Prostate gland (tissue), 2 donors: ENCODE data around the gene TMA7B. TPM values are rescaled to one million over a fixed set of nuclear protein-coding genes. Genes with fewer than 3 reads are reported as not detected.

Experiments used
- DNase-seq: peaks from one replicate; pipeline ENCODE4 v3.0.0-alpha.2; 2019; ENCODE audit warnings: low spot score
- H3K27ac ChIP-seq, 2 donors: fragments of 200-600 bp; sonication (generic); 2 replicates each; pipeline ENCODE4 v1.5.1; 2017 to 2019
- H3K27me3 ChIP-seq: fragments of 200-600 bp; sonication (generic); replicated peaks from 2 replicates; pipeline ENCODE4 v1.5.1; 2019; ENCODE audit not compliant: insufficient read depth
- H3K36me3 ChIP-seq, 2 donors: fragments of 200-600 bp; sonication (generic); 1 replicate in 1 of 2; 2 replicates in 1 of 2; pipeline versions ENCODE4 v1.5.1 to v1.8.1; 2017 to 2019
- H3K4me1 ChIP-seq: fragments of 200-600 bp; sonication (generic); replicated peaks from 2 replicates; pipeline ENCODE4 v1.5.1; 2019
- H3K4me3 ChIP-seq, 2 donors: fragments of 200-600 bp; sonication (generic); 2 replicates each; pipeline ENCODE4 v1.5.1; 2017 to 2019
- H3K9me3 ChIP-seq: fragments of 200-600 bp; sonication (generic); 2 replicates; pipeline ENCODE4 v1.5.1; 2017
- POLR2A ChIP-seq: fragments of 450-650 bp; IDR thresholded peaks from one replicate; pipeline ENCODE4 v1.6.1; 2016; ENCODE audit warnings: antibody characterized with exemption, mild to moderate bottlenecking
- POLR2AphosphoS5 ChIP-seq: sonication (generic); formaldehyde crosslinking; IDR thresholded peaks from one replicate; pipeline ENCODE4 v1.6.1; 2017; ENCODE audit warnings: antibody characterized with exemption
- WGBS: methylation state at CpG from one replicate; pipeline ENCODE4 v1.1.5; 2018; 5-methylcytosine and 5-hydroxymethylcytosine counted together
- intact Hi-C: fragments of 100-400 bp; cut with DNase I; formaldehyde crosslinking; loops from one replicate; pipeline ENCODE4 v1.14.2; 2022
- total RNA-seq, 2 donors: library from RNA; depleted of rRNA; stranded (reverse); fragments of >200 nt; gene quantifications; one replicate each; pipeline ENCODE4 v1.1.0, GENCODE V29; 2016
- TF ChIP-seq, protein P1 (sequence below), 4 experiments: fragments of 200-600 bp in 2 of 4; fragments of 450-650 bp in 2 of 4; sonication (generic) in 2 of 4; IDR thresholded peaks; 1 replicate in 3 of 4; 2 replicates in 1 of 4; pipeline ENCODE4 v1.5.1; 2016 to 2019; ENCODE audit warnings: antibody characterized with exemption in 4 of 4, mild to moderate bottlenecking in 2 of 4, moderate library complexity in 2 of 4

The TMA7B gene
- total RNA-seq, 2 donors from 2014 or later = not detected

DNA sequence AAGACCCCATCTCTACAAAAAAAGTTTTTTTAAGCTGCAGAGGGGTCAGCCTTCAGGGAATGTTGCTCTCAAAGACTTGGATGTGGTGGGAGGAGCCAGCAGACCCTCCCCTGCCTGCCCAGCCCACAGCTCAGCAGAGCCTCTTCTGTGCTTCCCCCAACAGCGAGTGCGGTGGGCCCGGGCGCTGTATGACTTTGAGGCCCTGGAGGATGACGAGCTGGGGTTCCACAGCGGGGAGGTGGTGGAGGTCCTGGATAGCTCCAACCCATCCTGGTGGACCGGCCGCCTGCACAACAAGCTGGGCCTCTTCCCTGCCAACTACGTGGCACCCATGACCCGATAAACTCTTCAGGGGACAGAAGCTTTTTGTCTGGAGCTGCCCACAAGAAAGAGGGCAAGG is 10.5 kb downstream of the TMA7B start:
- no peak for DNase-seq
- 93% methylated on average over 10 of the region's 10 CpGs for WGBS
- TF ChIP-seq POLR2A (no peak), POLR2AphosphoS5 (no peak)
- Histone ChIP-seq H3K4me1 (peaks cover 18% of the 10 kb centered on the region), H3K27ac (no peak overlapping the region), H3K9me3 (no peaks in the 10 kb centered on the region), H3K27me3 (no peaks in the 10 kb centered on the region), H3K4me3 (no peak overlapping the region), H3K36me3 (no peaks in the 10 kb centered on the region)
- intact Hi-C loops = no loop called here

DNA sequence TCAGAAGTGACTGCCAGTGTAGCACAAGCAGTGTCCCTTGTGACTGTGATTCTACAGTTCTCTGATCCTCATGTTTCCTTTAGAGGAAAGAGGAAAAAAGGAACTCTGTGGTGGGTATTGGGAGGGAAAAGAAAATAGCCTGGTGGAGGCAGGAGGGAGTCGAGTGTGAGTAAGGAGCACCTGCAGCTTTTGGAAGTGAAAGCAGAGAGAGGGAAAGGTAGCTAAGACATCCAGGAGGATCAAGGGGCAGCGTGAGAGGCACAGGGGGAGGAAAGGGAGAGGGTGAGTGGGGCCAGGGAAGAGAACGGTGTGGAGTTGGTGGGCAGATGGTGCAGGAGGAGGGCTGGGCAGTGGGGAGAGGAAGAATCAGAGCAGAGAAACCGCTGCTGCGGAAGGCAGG is 12.4 kb downstream of the TMA7B start:
- H3K27ac ChIP-seq = no peak overlapping the region
- H3K9me3 ChIP-seq = no peaks in the 10 kb centered on the region
- no peak for DNase-seq
- 73% methylated on average over 5 of the region's 5 CpGs for WGBS
- H3K4me3 ChIP-seq = no peak overlapping the region
- peaks cover 11% of the 10 kb centered on the region for H3K4me1 ChIP-seq
- no peak for TF ChIP-seq POLR2AphosphoS5
- TF ChIP-seq, protein P1, sequence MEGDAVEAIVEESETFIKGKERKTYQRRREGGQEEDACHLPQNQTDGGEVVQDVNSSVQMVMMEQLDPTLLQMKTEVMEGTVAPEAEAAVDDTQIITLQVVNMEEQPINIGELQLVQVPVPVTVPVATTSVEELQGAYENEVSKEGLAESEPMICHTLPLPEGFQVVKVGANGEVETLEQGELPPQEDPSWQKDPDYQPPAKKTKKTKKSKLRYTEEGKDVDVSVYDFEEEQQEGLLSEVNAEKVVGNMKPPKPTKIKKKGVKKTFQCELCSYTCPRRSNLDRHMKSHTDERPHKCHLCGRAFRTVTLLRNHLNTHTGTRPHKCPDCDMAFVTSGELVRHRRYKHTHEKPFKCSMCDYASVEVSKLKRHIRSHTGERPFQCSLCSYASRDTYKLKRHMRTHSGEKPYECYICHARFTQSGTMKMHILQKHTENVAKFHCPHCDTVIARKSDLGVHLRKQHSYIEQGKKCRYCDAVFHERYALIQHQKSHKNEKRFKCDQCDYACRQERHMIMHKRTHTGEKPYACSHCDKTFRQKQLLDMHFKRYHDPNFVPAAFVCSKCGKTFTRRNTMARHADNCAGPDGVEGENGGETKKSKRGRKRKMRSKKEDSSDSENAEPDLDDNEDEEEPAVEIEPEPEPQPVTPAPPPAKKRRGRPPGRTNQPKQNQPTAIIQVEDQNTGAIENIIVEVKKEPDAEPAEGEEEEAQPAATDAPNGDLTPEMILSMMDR (IDR thresholded peaks at IDR 0.05) = no peak
- no peak for TF ChIP-seq POLR2A
- intact Hi-C loops = no loop called here
- no peaks in the 10 kb centered on the region for H3K36me3 ChIP-seq
- H3K27me3 ChIP-seq = no peaks in the 10 kb centered on the region

DNA sequence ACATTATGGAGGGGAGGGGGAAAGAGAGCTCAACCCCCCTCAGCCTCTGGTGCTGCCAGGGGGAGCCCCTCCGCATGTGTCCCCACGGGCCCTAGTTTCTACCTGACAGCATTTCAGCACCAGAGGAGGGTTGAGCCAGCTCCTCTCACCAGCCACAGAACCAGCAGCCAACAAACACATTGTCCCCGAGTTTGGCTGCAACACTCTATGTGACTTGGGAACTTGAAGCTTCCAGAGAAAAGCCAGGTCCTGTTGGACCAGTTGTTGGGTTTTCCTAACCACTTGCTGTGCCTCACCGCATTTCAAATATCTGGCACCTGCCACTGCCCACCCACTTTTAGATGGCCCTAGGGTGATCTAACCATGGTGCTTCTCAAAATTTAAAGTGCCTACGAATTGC is 13.5 kb downstream of the TMA7B start:
- H3K4me1 ChIP-seq = peaks cover 3% of the 10 kb centered on the region
- no peak for DNase-seq
- H3K4me3 ChIP-seq = no peak overlapping the region
- intact Hi-C loops = no loop called here
- TF ChIP-seq, protein P1 (IDR thresholded peaks at IDR 0.05) = no peak
- TF ChIP-seq POLR2A (no peak), POLR2AphosphoS5 (peak; percentile 39)
- H3K27ac ChIP-seq = no peak overlapping the region
- no peaks in the 10 kb centered on the region for H3K36me3 ChIP-seq
- whole genome bisulfite sequencing = 44% methylated on average over 5 of the region's 5 CpGs
- H3K27me3 ChIP-seq = no peaks in the 10 kb centered on the region
- no peaks in the 10 kb centered on the region for H3K9me3 ChIP-seq

GRCh38 chr22:39974065-39974464 is 13.9 kb downstream of the TMA7B start:
- Histone ChIP-seq H3K27me3 (no peaks in the 10 kb centered on the region), H3K27ac (no peak overlapping the region), H3K9me3 (no peaks in the 10 kb centered on the region), H3K36me3 (no peaks in the 10 kb centered on the region), H3K4me3 (no peak overlapping the region), H3K4me1 (no peaks in the 10 kb centered on the region)
- TF ChIP-seq, protein P1 (IDR thresholded peaks at IDR 0.05) = no peak
- no peak for TF ChIP-seq POLR2AphosphoS5
- no peak for TF ChIP-seq POLR2A
- intact Hi-C loops = no loop called here
- 83% methylated on average over 5 of the region's 5 CpGs for WGBS
- no peak for DNase-seq

DNA sequence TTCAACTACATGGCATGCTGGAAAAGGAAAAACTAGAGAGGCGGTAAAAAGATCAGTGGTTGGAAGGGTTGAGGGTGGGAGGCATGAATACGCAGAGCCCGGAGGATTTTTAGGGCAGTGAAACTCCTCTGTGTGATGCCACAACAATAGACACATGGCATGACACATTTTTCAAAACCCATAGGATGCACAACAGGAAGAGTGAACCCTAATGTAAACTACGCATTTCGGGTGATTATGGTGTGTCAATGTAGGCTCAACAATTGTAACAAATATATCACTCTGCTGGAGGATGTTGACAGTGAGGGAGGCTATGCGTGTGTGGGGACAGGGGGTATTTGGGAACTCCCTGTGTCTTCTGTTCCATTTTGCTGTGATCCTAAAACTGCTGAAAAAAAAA is 18.9 kb downstream of the TMA7B start:
- intact Hi-C loops = no loop called here
- Histone ChIP-seq H3K4me1 (no peaks in the 10 kb centered on the region), H3K9me3 (no peaks in the 10 kb centered on the region), H3K27me3 (no peaks in the 10 kb centered on the region), H3K4me3 (no peak overlapping the region), H3K27ac (no peak overlapping the region), H3K36me3 (no peaks in the 10 kb centered on the region)
- TF ChIP-seq POLR2A (no peak), POLR2AphosphoS5 (no peak)
- TF ChIP-seq, protein P1 (IDR thresholded peaks at IDR 0.05) = no peak
- no peak for DNase-seq
- WGBS = 77% methylated on average over 6 of the region's 6 CpGs
